Heart right ventricle (tissue), 16 donors: ENCODE data around the gene PNMA8A. TPM values are rescaled to one million over a fixed set of nuclear protein-coding genes. Genes with fewer than 3 reads are reported as not detected.

ENCODE experiments used
- ATAC-seq, 8 donors: fragments of 200-7000 bp; cut with Tn5 transposase; one replicate each; pipeline ENCODE4 v1.9.1; 2020; ENCODE audit warnings: mild to moderate bottlenecking in 8 of 8, moderate library complexity in 8 of 8, moderate number of reproducible peaks in 1 of 8
- DNase-seq, 2 donors: peaks; one replicate each; pipeline ENCODE4 v3.0.0-alpha.2; 2020
- H3K27ac ChIP-seq, 10 donors: fragments of 200-600 bp; sonication (generic) in 2 of 10; one replicate each; pipeline versions ENCODE4 v1.5.0 to v1.8.0; 2020 to 2022; ENCODE audit warnings: mild to moderate bottlenecking in 3 of 10
- H3K27me3 ChIP-seq, 7 donors: fragments of 200-600 bp; one replicate each; pipeline ENCODE4 v1.8.0; 2021 to 2022; ENCODE audit warnings: mild to moderate bottlenecking in 2 of 7
- H3K36me3 ChIP-seq, 9 donors: fragments of 200-600 bp; sonication (generic) in 1 of 9; one replicate each; pipeline versions ENCODE4 v1.5.0 to v1.8.0; 2020 to 2022; ENCODE audit warnings: mild to moderate bottlenecking in 2 of 9
- H3K4me1 ChIP-seq, 9 donors: fragments of 200-600 bp; sonication (generic) in 1 of 9; one replicate each; pipeline versions ENCODE4 v1.5.0 to v1.8.0; 2020 to 2022; ENCODE audit warnings: mild to moderate bottlenecking in 4 of 9
- H3K4me3 ChIP-seq, 10 donors: fragments of 200-600 bp; sonication (generic) in 2 of 10; one replicate each; pipeline versions ENCODE4 v1.5.0 to v1.8.0; 2020 to 2022; ENCODE audit warnings: mild to moderate bottlenecking in 7 of 10, moderate library complexity in 2 of 10
- H3K9me3 ChIP-seq, 11 donors: fragments of 200-600 bp in 10 of 11; sonication (generic) in 2 of 11; one replicate each; pipeline versions ENCODE4 v1.5.0 to v1.8.0; 2013 to 2022; ENCODE audit warnings: mild to moderate bottlenecking in 2 of 11, control low read depth in 1 of 11, moderate library complexity in 1 of 11
- CTCF ChIP-seq, 9 donors: fragments of 200-600 bp; sonication (generic) in 2 of 9; IDR thresholded peaks; one replicate each; pipeline versions ENCODE4 v1.5.0 to v1.8.0; 2021 to 2022; ENCODE audit warnings: antibody characterized with exemption in 9 of 9, mild to moderate bottlenecking in 5 of 9, moderate library complexity in 1 of 9
- WGBS, 2 donors: extraction: QIAGEN DNeasy Blood & Tissue Kit; methylation state at CpG; one replicate each; pipeline ENCODE4 v1.1.7; 2013; ENCODE audit warnings: inconsistent platforms in 1 of 2; 5-methylcytosine and 5-hydroxymethylcytosine counted together
- intact Hi-C, 10 donors: fragments of 100-400 bp; cut with DNase I; formaldehyde crosslinking; loops; one replicate each; pipeline versions ENCODE4 v1.11.1 to v1.14.2; 2022
- polyA plus RNA-seq, 2 donors: library from polyadenylated mRNA; stranded (reverse); fragments of 200-250 nt; gene quantifications; one replicate each; pipeline ENCODE4 v1.2.3, GENCODE V29; 2013
- total RNA-seq, 10 donors: library from RNA; stranded (reverse); fragmentation: NEBNext Ultra II Directional in 3 of 10; extraction: Animal tissue kit (Norgen Biotek cat#: 25700) in 3 of 10; gene quantifications; one replicate each; pipeline versions ENCODE4 v1.2.1 to v1.2.4, GENCODE V29; 2021 to 2023
- donor health status: Arrhythmogenic right ventricular cardiomyopathy.
- donor health status: ischemic (EF 13 %, LVEDD 7.1; RV severe dilation, severe dysfunction).
- donor health status: healthy with polysubstance abuse.
- donor health status: DM: no; HTN: yes; CAD: no.
- donor health status: DM: no; HTN: no; CAD: no.
- donor health status: ischemic (EF 25% LVEDD 6.9; RV normal size, moderate dysfunction).
- donor health status: ischemic (EF 25% LVEDD 5.7; RV mildly dilated, moderate dysfunction).
- donor health status: healthy.
- donor health status: DM: yes; HTN: yes; CAD: no.
- donor health status: Ischemic cardiomyopathy.
- donor health status: ischemic (EF 35%, LVEDD 5.7; RV mildly dilated, moderate dysfunction).
- donor health status: nonischemic (EF 11% LVEDD 7.7; RV severe dilation, severe dysfunction).
- donor health status: DM: yes; HTN: yes; CAD: no.
- donor health status: PGD.
- donor health status: ischemic (EF 29% LVEDD 5.4; RV normal size, mild dysfunction).
- donor health status: nonischemic (EF 23%, LVEDD 6.1; RV moderate dilation, normal function).

PNMA8A gene
- total and polyA plus RNA-seq, 12 donors: 2.8 to 12.3 (median 8.7) TPM

- H3K27ac ChIP-seq: no peak overlapping the region
- H3K27me3 ChIP-seq: peaks cover 3 to 72% (median 64%) of the 10 kb centered on the region in 7 donors
- intact Hi-C loops: loop anchor here in 9 of 10 donors (1.0 to 5.0 kb wide), 9 partner anchors 26 to 208 kb away; no protein-coding TSS in a partner anchor
- no peak overlapping the region for H3K4me3 ChIP-seq
- peaks cover 11 to 44% (median 38%) of the 10 kb centered on the region in 9 donors for H3K4me1 ChIP-seq
- 56 to 58% methylated on average over 11 of the region's 11 CpGs for WGBS, 2 donors
- H3K9me3 ChIP-seq: no peaks in the 10 kb centered on the region
- H3K36me3 ChIP-seq: no peaks in the 10 kb centered on the region
- no peak for DNase-seq
- no peak for ATAC-seq
- TF ChIP-seq CTCF (IDR thresholded peaks at IDR 0.05): no peak
These were observed 17.2 kb upstream of the PNMA8A start for GRCh38 chr19:46488551-46488950.

- no peaks in the 10 kb centered on the region for H3K36me3 ChIP-seq
These were observed 16.6 kb upstream of the PNMA8A start for GRCh38 chr19:46487802-46488445.

GRCh38 chr19:46487178-46487801 is 15.9 kb upstream of the PNMA8A start:
- no peak for DNase-seq
- intact Hi-C loops: loop anchor here in 7 of 10 donors (1.0 to 5.0 kb wide), 7 partner anchors 82 to 205 kb away; no protein-coding TSS in a partner anchor
- Histone ChIP-seq H3K27me3 (peaks cover 3 to 60% (median 52%) of the 10 kb centered on the region in 7 donors), H3K36me3 (no peaks in the 10 kb centered on the region), H3K9me3 (no peaks in the 10 kb centered on the region), H3K4me1 (peaks cover 9 to 32% (median 27%) of the 10 kb centered on the region in 9 donors), H3K27ac (no peak overlapping the region), H3K4me3 (peak overlapping the region in 9 of 10 donors; percentile 21 to 50 (median 46))
- WGBS, 2 donors: 6 to 8% methylated on average over 19 of the region's 19 CpGs
- TF ChIP-seq CTCF (IDR thresholded peaks at IDR 0.05): no peak
- ATAC-seq: peak in 5 of 8 donors; percentile 1 to 12 (median 5)

More at GRCh38 chr19:46487802-46488445, 16.6 kb upstream of the PNMA8A start:
- intact Hi-C loops: loop anchor here (1.0 to 5.0 kb wide), 12 partner anchors 27 to 207 kb away; no protein-coding TSS in a partner anchor
- DNase-seq (peak; percentile 71 to 82), ATAC-seq (peak; percentile 72 to 86 (median 77))
- Histone ChIP-seq H3K27me3 (peaks cover 3 to 66% (median 58%) of the 10 kb centered on the region in 7 donors), H3K27ac (no peak overlapping the region), H3K4me3 (peak overlapping the region in 9 of 10 donors; percentile 21 to 50 (median 46)), H3K9me3 (no peaks in the 10 kb centered on the region), H3K4me1 (peaks cover 9 to 38% (median 32%) of the 10 kb centered on the region in 9 donors)
- TF ChIP-seq CTCF (IDR thresholded peaks at IDR 0.05): peak; percentile 80 to 95 (median 90)
- WGBS, 2 donors: 5% methylated on average over 36 to 38 of the region's 38 CpGs

- Histone ChIP-seq H3K4me3 (no peak overlapping the region), H3K27ac (no peak overlapping the region), H3K36me3 (no peaks in the 10 kb centered on the region), H3K9me3 (no peaks in the 10 kb centered on the region), H3K27me3 (peaks cover 3 to 50% (median 42%) of the 10 kb centered on the region in 7 donors), H3K4me1 (peaks cover 9 to 31% (median 25%) of the 10 kb centered on the region in 9 donors)
- TF ChIP-seq CTCF (IDR thresholded peaks at IDR 0.05): no peak
- WGBS, 2 donors: 89 to 90% methylated on average over 3 of the region's 3 CpGs
- DNase-seq: no peak
- ATAC-seq: no peak
- intact Hi-C loops: loop anchor here in 6 of 10 donors (2.0 to 5.0 kb wide), 6 partner anchors 82 to 204 kb away; no protein-coding TSS in a partner anchor
These were observed 15.0 kb upstream of the PNMA8A start for GRCh38 chr19:46486358-46486757.
